GM23338 (cell line): ENCODE results near the gene ETV1. TPM values are rescaled to one million over a fixed set of nuclear protein-coding genes. Genes with fewer than 3 reads are reported as not detected.

Experiments used
- ATAC-seq: fragments of 200-7000 bp; cut with Tn5 transposase; 3 replicates; pipeline ENCODE4 v1.9.1; 2020
- DNase-seq: peaks from one replicate; pipeline ENCODE4 v3.0.0-alpha.2; 2015; ENCODE audit warnings: low spot score
- H2AFZ ChIP-seq: fragments of 200-600 bp; sonication (generic); 2 replicates; pipeline ENCODE4 v1.8.0; 2016; ENCODE audit warnings: antibody characterized with exemption, mild to moderate bottlenecking, moderate library complexity
- H3F3A ChIP-seq: fragments of 200-600 bp; sonication (generic); replicated peaks from 2 replicates; pipeline ENCODE4 v1.8.0; 2017; ENCODE audit warnings: antibody characterized with exemption, mixed run types, low read depth
- H3K27ac ChIP-seq: fragments of 200-600 bp; sonication (generic); 2 replicates; pipeline ENCODE4 v1.6.1; 2016; ENCODE audit warnings: low read depth
- H3K27me3 ChIP-seq: fragments of 200-600 bp; sonication (generic); 2 replicates; pipeline ENCODE4 v1.8.0; 2016; ENCODE audit warnings: mild to moderate bottlenecking, mixed run types, moderate library complexity; ENCODE audit not compliant: insufficient read depth
- H3K36me3 ChIP-seq: fragments of 200-600 bp; sonication (generic); 2 replicates; pipeline ENCODE4 v1.8.0; 2016; ENCODE audit warnings: mild to moderate bottlenecking; ENCODE audit not compliant: insufficient read depth
- H3K4me1 ChIP-seq: fragments of 200-600 bp; sonication (generic); 2 replicates; pipeline ENCODE4 v1.8.0; 2016; ENCODE audit warnings: mild to moderate bottlenecking, moderate library complexity; ENCODE audit not compliant: insufficient read depth
- H3K4me2 ChIP-seq: fragments of 200-600 bp; sonication (generic); 2 replicates; pipeline ENCODE4 v1.7.1; 2017; ENCODE audit warnings: mixed run types
- H3K4me3 ChIP-seq: fragments of 200-600 bp; sonication (generic); 2 replicates; pipeline ENCODE4 v1.6.1; 2016; ENCODE audit warnings: mixed run types
- H3K79me2 ChIP-seq: fragments of 200-600 bp; sonication (generic); replicated peaks from 2 replicates; pipeline ENCODE4 v1.8.0; 2017; ENCODE audit warnings: mild to moderate bottlenecking; ENCODE audit not compliant: insufficient read depth
- H3K9me2 ChIP-seq: fragments of 200-600 bp; sonication (generic); 2 replicates; pipeline ENCODE4 v1.8.0; 2017; ENCODE audit not compliant: insufficient read depth
- H4K20me1 ChIP-seq: fragments of 200-600 bp; sonication (generic); replicated peaks from 2 replicates; pipeline ENCODE4 v1.8.0; 2017; ENCODE audit warnings: mild to moderate bottlenecking; ENCODE audit not compliant: insufficient read depth
- H3K27ac Mint-ChIP-seq: 2 replicates; pipeline ENCODE4 v1.8.0; 2020; ENCODE audit warnings: inconsistent platforms, mild to moderate bottlenecking, moderate library complexity, mixed read lengths
- H3K27me3 Mint-ChIP-seq: 3 replicates; pipeline ENCODE4 v1.8.0; 2022; ENCODE audit warnings: low read depth, mild to moderate bottlenecking, moderate library complexity, mixed read lengths, inconsistent platforms; ENCODE audit not compliant: insufficient read depth, poor library complexity
- H3K36me3 Mint-ChIP-seq: 3 replicates; pipeline ENCODE4 v1.8.0; 2021; ENCODE audit warnings: low read depth, mild to moderate bottlenecking, inconsistent platforms, moderate library complexity, mixed read lengths
- H3K4me1 Mint-ChIP-seq: 3 replicates; pipeline ENCODE4 v1.8.0; 2020; ENCODE audit warnings: mild to moderate bottlenecking, inconsistent platforms, mixed read lengths
- H3K4me3 Mint-ChIP-seq: 3 replicates; pipeline ENCODE4 v1.8.0; 2021; ENCODE audit warnings: moderate library complexity, mild to moderate bottlenecking, inconsistent platforms, mixed read lengths
- H3K9me3 Mint-ChIP-seq: 3 replicates; pipeline ENCODE4 v1.8.0; 2020; ENCODE audit warnings: moderate library complexity, mild to moderate bottlenecking, inconsistent platforms, mixed read lengths
- CREB1 ChIP-seq: fragments of 250-450 bp; sonication (Bioruptor Pico); IDR thresholded peaks from 2 replicates; pipeline ENCODE4 v1.5.0; 2020; ENCODE audit warnings: low read depth, mild to moderate bottlenecking, moderate library complexity
- EZH2 ChIP-seq: fragments of 200-600 bp; sonication (generic); IDR thresholded peaks from one replicate; pipeline ENCODE4 v1.8.0; 2017; ENCODE audit warnings: antibody characterized with exemption, mild to moderate bottlenecking, low read depth; ENCODE audit not compliant: unreplicated experiment
- EZH2phosphoT487 ChIP-seq: fragments of 200-600 bp; sonication (generic); IDR thresholded peaks from one replicate; pipeline ENCODE4 v1.8.1; 2018; ENCODE audit warnings: antibody characterized with exemption; ENCODE audit not compliant: unreplicated experiment
- JUNB ChIP-seq: IDR thresholded peaks from one replicate; pipeline ENCODE4 v1.6.1; 2016; ENCODE audit warnings: antibody characterized with exemption; ENCODE audit not compliant: unreplicated experiment
- POLR2AphosphoS5 ChIP-seq: IDR thresholded peaks from 2 replicates; pipeline ENCODE4 v1.6.1; 2016; ENCODE audit warnings: antibody characterized with exemption, low read depth
- STAT1 ChIP-seq: IDR thresholded peaks from one replicate; pipeline ENCODE4 v1.6.1; 2016; ENCODE audit warnings: antibody characterized with exemption; ENCODE audit not compliant: unreplicated experiment
- polyA plus RNA-seq: library from polyadenylated mRNA; unstranded; fragments of >200 nt; fragmentation: Nextera tagmentation; extraction: Ambion mirVana; gene quantifications from 2 replicates; pipeline ENCODE4 v1.2.1, GENCODE V29; 2016
- total RNA-seq: library from RNA; depleted of rRNA; stranded (reverse); fragments of >200 nt; shearing (Covaris generic); gene quantifications from 2 replicates; pipeline ENCODE4 v1.2.3, GENCODE V29; 2014
- TF ChIP-seq, protein P1 (sequence below): IDR thresholded peaks from one replicate; pipeline ENCODE4 v1.6.1; 2018; ENCODE audit warnings: antibody characterized with exemption; ENCODE audit not compliant: unreplicated experiment
- TF ChIP-seq, protein P2 (sequence below): IDR thresholded peaks from 2 replicates; pipeline ENCODE4 v1.6.1; 2016; ENCODE audit warnings: antibody characterized with exemption
- TF ChIP-seq, protein P3 (sequence below): fragments of 250-450 bp; sonication (Bioruptor Pico); IDR thresholded peaks from 2 replicates; pipeline ENCODE4 v1.5.0; 2020; ENCODE audit warnings: mild to moderate bottlenecking, moderate library complexity

ETV1 gene
- total and polyA plus RNA-seq, 2 experiments from 2014 or later = 49.4 to 61.9 TPM

DNA sequence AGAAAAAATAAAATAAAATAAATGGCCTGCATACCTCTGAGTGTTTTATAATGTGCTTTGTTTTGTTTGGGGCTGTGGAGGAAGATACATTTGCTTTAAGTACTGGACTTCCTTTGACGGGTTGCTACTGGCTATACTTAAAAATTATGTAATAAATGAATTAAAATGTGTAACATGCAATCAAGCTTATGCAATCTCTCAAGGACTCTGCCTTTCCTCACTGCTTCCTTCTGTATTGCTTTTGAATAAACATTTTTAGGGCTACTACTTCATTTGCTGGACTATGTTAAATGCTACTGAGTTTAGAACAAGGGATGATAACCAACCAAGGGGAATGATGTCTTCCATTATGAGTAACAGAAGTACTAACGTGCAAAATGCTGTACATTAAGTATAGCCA lies 91.6 kb downstream of the ETV1 start:
- Histone ChIP-seq H3K9me2 (no peaks in the 10 kb centered on the region), H4K20me1 (no peaks in the 10 kb centered on the region; the same call in 1 of the 2 replicates), H3K4me3 (no peak overlapping the region), H3F3A (no peaks in the 10 kb centered on the region), H3K4me2 (no peak overlapping the region), H3K4me1 (0 out of 2 replicates have a peak, but pooled peaks cover 4% of the 10 kb centered on the region), H3K27me3 (no peaks in the 10 kb centered on the region), H3K79me2 (no peaks in the 10 kb centered on the region), H2AFZ (no peak overlapping the region), H3K27ac (no peak overlapping the region), H3K36me3 (peaks cover 11% of the 10 kb centered on the region)
- H3K9me3 Mint-ChIP-seq = no peaks in the 10 kb centered on the region
- peaks cover 1% of the 10 kb centered on the region for H3K27me3 Mint-ChIP-seq
- H3K27ac Mint-ChIP-seq = no peak overlapping the region
- H3K4me1 Mint-ChIP-seq = peaks cover 4% of the 10 kb centered on the region; the same call in 2 of the 3 replicates
- peaks cover 54% of the 10 kb centered on the region for H3K36me3 Mint-ChIP-seq
- H3K4me3 Mint-ChIP-seq = no peak overlapping the region
- DNase-seq (no peak), ATAC-seq (no peak)
- no peak for TF ChIP-seq EZH2phosphoT487
- TF ChIP-seq STAT1 = no peak
- no peak for TF ChIP-seq EZH2
- TF ChIP-seq, protein P1, sequence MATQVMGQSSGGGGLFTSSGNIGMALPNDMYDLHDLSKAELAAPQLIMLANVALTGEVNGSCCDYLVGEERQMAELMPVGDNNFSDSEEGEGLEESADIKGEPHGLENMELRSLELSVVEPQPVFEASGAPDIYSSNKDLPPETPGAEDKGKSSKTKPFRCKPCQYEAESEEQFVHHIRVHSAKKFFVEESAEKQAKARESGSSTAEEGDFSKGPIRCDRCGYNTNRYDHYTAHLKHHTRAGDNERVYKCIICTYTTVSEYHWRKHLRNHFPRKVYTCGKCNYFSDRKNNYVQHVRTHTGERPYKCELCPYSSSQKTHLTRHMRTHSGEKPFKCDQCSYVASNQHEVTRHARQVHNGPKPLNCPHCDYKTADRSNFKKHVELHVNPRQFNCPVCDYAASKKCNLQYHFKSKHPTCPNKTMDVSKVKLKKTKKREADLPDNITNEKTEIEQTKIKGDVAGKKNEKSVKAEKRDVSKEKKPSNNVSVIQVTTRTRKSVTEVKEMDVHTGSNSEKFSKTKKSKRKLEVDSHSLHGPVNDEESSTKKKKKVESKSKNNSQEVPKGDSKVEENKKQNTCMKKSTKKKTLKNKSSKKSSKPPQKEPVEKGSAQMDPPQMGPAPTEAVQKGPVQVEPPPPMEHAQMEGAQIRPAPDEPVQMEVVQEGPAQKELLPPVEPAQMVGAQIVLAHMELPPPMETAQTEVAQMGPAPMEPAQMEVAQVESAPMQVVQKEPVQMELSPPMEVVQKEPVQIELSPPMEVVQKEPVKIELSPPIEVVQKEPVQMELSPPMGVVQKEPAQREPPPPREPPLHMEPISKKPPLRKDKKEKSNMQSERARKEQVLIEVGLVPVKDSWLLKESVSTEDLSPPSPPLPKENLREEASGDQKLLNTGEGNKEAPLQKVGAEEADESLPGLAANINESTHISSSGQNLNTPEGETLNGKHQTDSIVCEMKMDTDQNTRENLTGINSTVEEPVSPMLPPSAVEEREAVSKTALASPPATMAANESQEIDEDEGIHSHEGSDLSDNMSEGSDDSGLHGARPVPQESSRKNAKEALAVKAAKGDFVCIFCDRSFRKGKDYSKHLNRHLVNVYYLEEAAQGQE = no peak
- TF ChIP-seq, protein P2, sequence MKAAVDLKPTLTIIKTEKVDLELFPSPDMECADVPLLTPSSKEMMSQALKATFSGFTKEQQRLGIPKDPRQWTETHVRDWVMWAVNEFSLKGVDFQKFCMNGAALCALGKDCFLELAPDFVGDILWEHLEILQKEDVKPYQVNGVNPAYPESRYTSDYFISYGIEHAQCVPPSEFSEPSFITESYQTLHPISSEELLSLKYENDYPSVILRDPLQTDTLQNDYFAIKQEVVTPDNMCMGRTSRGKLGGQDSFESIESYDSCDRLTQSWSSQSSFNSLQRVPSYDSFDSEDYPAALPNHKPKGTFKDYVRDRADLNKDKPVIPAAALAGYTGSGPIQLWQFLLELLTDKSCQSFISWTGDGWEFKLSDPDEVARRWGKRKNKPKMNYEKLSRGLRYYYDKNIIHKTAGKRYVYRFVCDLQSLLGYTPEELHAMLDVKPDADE = no peak
- no peak for TF ChIP-seq CREB1 (CRISPR knock-in tag)
- TF ChIP-seq, protein P3, sequence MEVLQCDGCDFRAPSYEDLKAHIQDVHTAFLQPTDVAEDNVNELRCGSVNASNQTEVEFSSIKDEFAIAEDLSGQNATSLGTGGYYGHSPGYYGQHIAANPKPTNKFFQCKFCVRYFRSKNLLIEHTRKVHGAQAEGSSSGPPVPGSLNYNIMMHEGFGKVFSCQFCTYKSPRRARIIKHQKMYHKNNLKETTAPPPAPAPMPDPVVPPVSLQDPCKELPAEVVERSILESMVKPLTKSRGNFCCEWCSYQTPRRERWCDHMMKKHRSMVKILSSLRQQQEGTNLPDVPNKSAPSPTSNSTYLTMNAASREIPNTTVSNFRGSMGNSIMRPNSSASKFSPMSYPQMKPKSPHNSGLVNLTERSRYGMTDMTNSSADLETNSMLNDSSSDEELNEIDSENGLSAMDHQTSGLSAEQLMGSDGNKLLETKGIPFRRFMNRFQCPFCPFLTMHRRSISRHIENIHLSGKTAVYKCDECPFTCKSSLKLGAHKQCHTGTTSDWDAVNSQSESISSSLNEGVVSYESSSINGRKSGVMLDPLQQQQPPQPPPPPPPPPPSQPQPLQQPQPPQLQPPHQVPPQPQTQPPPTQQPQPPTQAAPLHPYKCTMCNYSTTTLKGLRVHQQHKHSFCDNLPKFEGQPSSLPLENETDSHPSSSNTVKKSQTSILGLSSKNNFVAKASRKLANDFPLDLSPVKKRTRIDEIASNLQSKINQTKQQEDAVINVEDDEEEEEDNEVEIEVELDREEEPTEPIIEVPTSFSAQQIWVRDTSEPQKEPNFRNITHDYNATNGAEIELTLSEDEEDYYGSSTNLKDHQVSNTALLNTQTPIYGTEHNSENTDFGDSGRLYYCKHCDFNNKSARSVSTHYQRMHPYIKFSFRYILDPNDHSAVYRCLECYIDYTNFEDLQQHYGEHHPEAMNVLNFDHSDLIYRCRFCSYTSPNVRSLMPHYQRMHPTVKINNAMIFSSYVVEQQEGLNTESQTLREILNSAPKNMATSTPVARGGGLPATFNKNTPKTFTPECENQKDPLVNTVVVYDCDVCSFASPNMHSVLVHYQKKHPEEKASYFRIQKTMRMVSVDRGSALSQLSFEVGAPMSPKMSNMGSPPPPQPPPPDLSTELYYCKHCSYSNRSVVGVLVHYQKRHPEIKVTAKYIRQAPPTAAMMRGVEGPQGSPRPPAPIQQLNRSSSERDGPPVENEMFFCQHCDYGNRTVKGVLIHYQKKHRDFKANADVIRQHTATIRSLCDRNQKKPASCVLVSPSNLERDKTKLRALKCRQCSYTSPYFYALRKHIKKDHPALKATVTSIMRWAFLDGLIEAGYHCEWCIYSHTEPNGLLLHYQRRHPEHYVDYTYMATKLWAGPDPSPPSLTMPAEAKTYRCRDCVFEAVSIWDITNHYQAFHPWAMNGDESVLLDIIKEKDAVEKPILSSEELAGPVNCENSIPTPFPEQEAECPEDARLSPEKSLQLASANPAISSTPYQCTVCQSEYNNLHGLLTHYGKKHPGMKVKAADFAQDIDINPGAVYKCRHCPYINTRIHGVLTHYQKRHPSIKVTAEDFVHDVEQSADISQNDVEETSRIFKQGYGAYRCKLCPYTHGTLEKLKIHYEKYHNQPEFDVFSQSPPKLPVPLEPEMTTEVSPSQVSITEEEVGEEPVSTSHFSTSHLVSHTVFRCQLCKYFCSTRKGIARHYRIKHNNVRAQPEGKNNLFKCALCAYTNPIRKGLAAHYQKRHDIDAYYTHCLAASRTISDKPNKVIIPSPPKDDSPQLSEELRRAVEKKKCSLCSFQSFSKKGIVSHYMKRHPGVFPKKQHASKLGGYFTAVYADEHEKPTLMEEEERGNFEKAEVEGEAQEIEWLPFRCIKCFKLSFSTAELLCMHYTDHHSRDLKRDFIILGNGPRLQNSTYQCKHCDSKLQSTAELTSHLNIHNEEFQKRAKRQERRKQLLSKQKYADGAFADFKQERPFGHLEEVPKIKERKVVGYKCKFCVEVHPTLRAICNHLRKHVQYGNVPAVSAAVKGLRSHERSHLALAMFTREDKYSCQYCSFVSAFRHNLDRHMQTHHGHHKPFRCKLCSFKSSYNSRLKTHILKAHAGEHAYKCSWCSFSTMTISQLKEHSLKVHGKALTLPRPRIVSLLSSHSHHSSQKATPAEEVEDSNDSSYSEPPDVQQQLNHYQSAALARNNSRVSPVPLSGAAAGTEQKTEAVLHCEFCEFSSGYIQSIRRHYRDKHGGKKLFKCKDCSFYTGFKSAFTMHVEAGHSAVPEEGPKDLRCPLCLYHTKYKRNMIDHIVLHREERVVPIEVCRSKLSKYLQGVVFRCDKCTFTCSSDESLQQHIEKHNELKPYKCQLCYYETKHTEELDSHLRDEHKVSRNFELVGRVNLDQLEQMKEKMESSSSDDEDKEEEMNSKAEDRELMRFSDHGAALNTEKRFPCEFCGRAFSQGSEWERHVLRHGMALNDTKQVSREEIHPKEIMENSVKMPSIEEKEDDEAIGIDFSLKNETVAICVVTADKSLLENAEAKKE (CRISPR knock-in tag) = no peak
- no peak for TF ChIP-seq POLR2AphosphoS5
- no peak for TF ChIP-seq JUNB
